H1 (cell line): ENCODE data around the gene KCNMB1. TPM values are rescaled to one million over a fixed set of nuclear protein-coding genes. Genes with fewer than 3 reads are reported as not detected.

Experiments used
- CTCF ChIA-PET: fragments of 300-600 bp; sonication (Branson Sonifier 250); formaldehyde crosslinking; loops from one replicate; lab custom pipeline; 2021; ENCODE audit not compliant: partially characterized antibody; lab: Charles Lee
- POLR2A ChIA-PET: fragments of 300-600 bp; sonication (Branson Sonifier 250); formaldehyde crosslinking; loops from one replicate; lab custom pipeline; 2021; ENCODE audit warnings: inconsistent platforms; ENCODE audit not compliant: partially characterized antibody; lab: Charles Lee
- DNase-seq, 2 experiments: peaks; one replicate each; pipeline versions ENCODE4 v3.0.0 to v3.0.0-alpha.2; 2010 to 2022; ENCODE audit warnings: low spot score in 2 of 2, low read depth in 1 of 2, mixed read lengths in 1 of 2
- FAIRE-seq: peaks from 2 replicates; lab custom pipeline; 2011; peaks lifted over from hg19 to GRCh38; lab: Jason Lieb, UNC
- H2AFZ ChIP-seq: 2 replicates; pipeline ENCODE4 v1.8.1; 2012; ENCODE audit warnings: low read length, inconsistent platforms
- H2AK5ac ChIP-seq: 2 replicates; pipeline ENCODE4 v1.6.1; 2013; ENCODE audit warnings: low read depth, low read length
- H2BK120ac ChIP-seq: replicated peaks from 2 replicates; pipeline ENCODE3; 2013; ENCODE audit warnings: low read depth, low read length, inconsistent platforms
- H2BK12ac ChIP-seq: 2 replicates; pipeline ENCODE4 v1.6.1; 2013; ENCODE audit warnings: low read depth, low read length
- H2BK15ac ChIP-seq: 2 replicates; pipeline ENCODE4 v1.6.1; 2013; ENCODE audit warnings: low read length
- H2BK20ac ChIP-seq: 2 replicates; pipeline ENCODE4 v1.6.1; 2013; ENCODE audit warnings: low read length
- H2BK5ac ChIP-seq: 2 replicates; pipeline ENCODE4 v1.6.1; 2013; ENCODE audit warnings: low read depth, low read length
- H3K14ac ChIP-seq: 2 replicates; pipeline ENCODE4 v1.6.1; 2013; ENCODE audit warnings: inconsistent platforms; ENCODE audit not compliant: insufficient read length
- H3K18ac ChIP-seq: 2 replicates; pipeline ENCODE4 v1.6.1; 2013; ENCODE audit warnings: low read length; ENCODE audit errors: extremely low read depth
- H3K23ac ChIP-seq: 2 replicates; pipeline ENCODE4 v1.6.1; 2013; ENCODE audit warnings: inconsistent platforms; ENCODE audit not compliant: insufficient read length
- H3K23me2 ChIP-seq: 2 replicates; pipeline ENCODE4 v1.6.1; 2013; ENCODE audit warnings: low read depth, low read length
- H3K27ac ChIP-seq: 2 replicates; pipeline ENCODE4 v1.6.1; 2011; ENCODE audit warnings: low read depth, low read length, inconsistent platforms
- H3K27me3 ChIP-seq, 4 experiments: replicated peaks in 1 of 4; 1 replicate in 1 of 4; 2 replicates in 3 of 4; pipeline versions ENCODE4 v1.6.1 to v1.8.1; 2011 to 2013; ENCODE audit warnings: low read length in 3 of 4, mild to moderate bottlenecking in 3 of 4, inconsistent platforms in 2 of 4, mixed read lengths in 2 of 4, moderate library complexity in 1 of 4; ENCODE audit not compliant: control insufficient read depth in 3 of 4, insufficient read depth in 3 of 4; ENCODE audit errors: extremely low read depth in 1 of 4
- H3K36me3 ChIP-seq, 4 experiments: 2 replicates each; pipeline versions ENCODE4 v1.6.1 to v1.8.1; 2011 to 2013; ENCODE audit warnings: mild to moderate bottlenecking in 4 of 4, low read length in 3 of 4, moderate library complexity in 2 of 4, control low read depth in 1 of 4, inconsistent platforms in 1 of 4; ENCODE audit not compliant: insufficient read depth in 4 of 4, control insufficient read depth in 2 of 4
- H3K4ac ChIP-seq: replicated peaks from 2 replicates; pipeline ENCODE3; 2013; ENCODE audit warnings: low read length, low read depth, mixed read lengths, inconsistent platforms; ENCODE audit not compliant: insufficient read length
- H3K4me1 ChIP-seq, 4 experiments: replicated peaks in 1 of 4; 1 replicate in 1 of 4; 2 replicates in 3 of 4; pipeline versions ENCODE4 v1.6.1 to v1.8.1; 2011 to 2013; ENCODE audit warnings: low read length in 3 of 4, inconsistent platforms in 2 of 4, mixed read lengths in 1 of 4; ENCODE audit not compliant: insufficient read depth in 4 of 4, control insufficient read depth in 3 of 4
- H3K4me2 ChIP-seq, 2 experiments: 2 replicates each; pipeline versions ENCODE4 v1.6.1 to v1.8.1; 2011 to 2013; ENCODE audit warnings: low read depth in 2 of 2, low read length in 2 of 2, control low read depth in 1 of 2, inconsistent platforms in 1 of 2, mild to moderate bottlenecking in 1 of 2; ENCODE audit not compliant: insufficient read depth in 1 of 2
- H3K4me3 ChIP-seq, 4 experiments: fragments of 200-600, 300-600 bp in 1 of 4; sonication (generic), shearing (Covaris generic), sonication (Bioruptor Twin) in 1 of 4; 2 replicates each; pipeline versions ENCODE4 v1.5.1 to v1.8.1; 2011 to 2016; ENCODE audit warnings: low read length in 4 of 4, low read depth in 3 of 4, control low read depth in 2 of 4, inconsistent platforms in 2 of 4, mild to moderate bottlenecking in 2 of 4, mixed read lengths in 1 of 4, moderate library complexity in 1 of 4; ENCODE audit not compliant: insufficient read depth in 2 of 4; ENCODE audit errors: extremely low read depth in 1 of 4
- H3K56ac ChIP-seq: replicated peaks from 2 replicates; pipeline ENCODE3; 2013; ENCODE audit warnings: low read depth, mild to moderate bottlenecking, mixed read lengths, low read length, inconsistent platforms; ENCODE audit not compliant: insufficient read length
- H3K79me1 ChIP-seq: 2 replicates; pipeline ENCODE4 v1.6.1; 2013; ENCODE audit warnings: low read depth, low read length, control low read depth
- H3K79me2 ChIP-seq, 2 experiments: 2 replicates each; pipeline versions ENCODE4 v1.6.1 to v1.8.1; 2012 to 2013; ENCODE audit warnings: low read length in 2 of 2, mild to moderate bottlenecking in 2 of 2, inconsistent platforms in 1 of 2; ENCODE audit not compliant: insufficient read depth in 2 of 2, control insufficient read depth in 1 of 2
- H3K9ac ChIP-seq, 4 experiments: replicated peaks in 1 of 4; 1 replicate in 1 of 4; 2 replicates in 3 of 4; pipeline versions ENCODE4 v1.6.1 to v1.8.1; 2011 to 2013; ENCODE audit warnings: low read depth in 3 of 4, low read length in 3 of 4, control low read depth in 2 of 4, mild to moderate bottlenecking in 2 of 4, moderate library complexity in 2 of 4, inconsistent platforms in 1 of 4; ENCODE audit errors: extremely low read depth in 1 of 4
- H3K9me3 ChIP-seq, 2 experiments: 2 replicates each; pipeline versions ENCODE4 v1.6.1 to v1.8.1; 2012 to 2013; ENCODE audit warnings: mild to moderate bottlenecking in 2 of 2, moderate library complexity in 2 of 2, control low read depth in 1 of 2, inconsistent platforms in 1 of 2, low read depth in 1 of 2, low read length in 1 of 2, mixed read lengths in 1 of 2; ENCODE audit not compliant: insufficient read depth in 2 of 2
- H4K20me1 ChIP-seq, 2 experiments: replicated peaks in 1 of 2; 2 replicates each; pipeline versions ENCODE3 to v1.8.1; 2011 to 2013; ENCODE audit warnings: inconsistent platforms in 2 of 2, low read length in 2 of 2, mild to moderate bottlenecking in 1 of 2; ENCODE audit not compliant: insufficient read depth in 2 of 2, control insufficient read depth in 1 of 2
- H4K5ac ChIP-seq: 2 replicates; pipeline ENCODE4 v1.6.1; 2013; ENCODE audit warnings: low read length, low read depth, mixed read lengths, inconsistent platforms; ENCODE audit not compliant: insufficient read length
- H4K8ac ChIP-seq: 2 replicates; pipeline ENCODE4 v1.8.0; 2013; ENCODE audit warnings: mild to moderate bottlenecking, moderate library complexity, low read length, inconsistent platforms; ENCODE audit not compliant: insufficient read depth; ENCODE audit errors: extremely low read depth
- H4K91ac ChIP-seq: replicated peaks from 2 replicates; pipeline ENCODE3; 2013; ENCODE audit warnings: low read length, mixed read lengths, inconsistent platforms; ENCODE audit not compliant: insufficient read length
- CBX5 ChIP-seq: fragments of 300-800, 300-1000 bp; sonication (generic); IDR thresholded peaks from 2 replicates; pipeline ENCODE4 v1.7.1; 2016; ENCODE audit warnings: antibody characterized with exemption, low read length, low read depth
- JUND ChIP-seq: IDR thresholded peaks from 2 replicates; pipeline ENCODE4 v1.6.1; 2011; ENCODE audit warnings: mild to moderate bottlenecking, improper control_type of control experiment, low read length
- POLR2AphosphoS5 ChIP-seq: IDR thresholded peaks from 2 replicates; pipeline ENCODE4 v1.6.1; 2011; ENCODE audit warnings: low read depth, low read length
- RXRA ChIP-seq: IDR thresholded peaks from 2 replicates; pipeline ENCODE4 v1.6.1; 2011; ENCODE audit warnings: low read depth, mild to moderate bottlenecking, low read length, moderate library complexity; ENCODE audit not compliant: insufficient read depth
- SAP30 ChIP-seq: fragments of 300-600 bp; sonication (generic); IDR thresholded peaks from 2 replicates; pipeline ENCODE4 v1.7.1; 2012; ENCODE audit warnings: low read length, moderate library complexity, mild to moderate bottlenecking, inconsistent platforms; ENCODE audit not compliant: insufficient read depth, insufficient replicate concordance
- SIN3A ChIP-seq, 2 experiments: IDR thresholded peaks in 1 of 2; conservative IDR thresholded peaks in 1 of 2; 2 replicates each; pipeline ENCODE4 v1.6.1; 2011 to 2012; ENCODE audit warnings: low read length in 2 of 2, improper control_type of control experiment in 1 of 2, low read depth in 1 of 2, mild to moderate bottlenecking in 1 of 2
- WGBS, 2 experiments: shearing (Covaris generic) in 1 of 2; methylation state at CpG; one replicate each; pipeline versions ENCODE4 v1.1.6 to v1.1.7; 2013 to 2015; ENCODE audit warnings: low lambda C conversion rate in 2 of 2, mixed read lengths in 2 of 2, inconsistent platforms in 1 of 2, low coverage in 1 of 2, missing lambda C conversion rate in 1 of 2; ENCODE audit not compliant: insufficient replicate concordance in 2 of 2, insufficient coverage in 1 of 2, insufficient read length in 1 of 2; ENCODE audit errors: extremely low coverage in 1 of 2, missing lambda C conversion rate in 1 of 2; 5-methylcytosine and 5-hydroxymethylcytosine counted together
- polyA plus RNA-seq, 7 experiments: library from polyadenylated mRNA; depleted of rRNA in 3 of 7; stranded (reverse) in 5 of 7; unstranded in 2 of 7; fragments of >200 nt in 5 of 7; fragments of 200-250 nt in 2 of 7; gene quantifications; 1 replicate in 5 of 7; 2 replicates in 1 of 7; 4 replicates in 1 of 7; pipeline versions ENCODE4 v1.2.1 to v1.2.3, GENCODE V29; 2011 to 2013; ENCODE audit warnings: missing spikeins in 2 of 7, mixed read lengths in 2 of 7
- total RNA-seq: library from RNA; stranded (reverse); fragmentation: NEBNext Ultra II Directional; extraction: Animal tissue kit (Norgen Biotek cat#: 25700); gene quantifications from 2 replicates; pipeline ENCODE4 v1.2.1, GENCODE V29; 2021
- TF ChIP-seq, protein P1 (sequence below): IDR thresholded peaks from 2 replicates; pipeline ENCODE4 v1.6.1; 2012; ENCODE audit warnings: inconsistent platforms
- TF ChIP-seq, protein P2 (sequence below): IDR thresholded peaks from 2 replicates; pipeline ENCODE4 v1.6.1; 2011; ENCODE audit warnings: low read length, improper control_type of control experiment
- TF ChIP-seq, protein P3 (sequence below), 3 experiments: IDR thresholded peaks; 1 replicate in 2 of 3; 2 replicates in 1 of 3; pipeline versions ENCODE4 v1.5.1 to v1.6.1; 2011; ENCODE audit warnings: low read length in 3 of 3, mild to moderate bottlenecking in 3 of 3, inconsistent platforms in 2 of 3, low read depth in 1 of 3, moderate library complexity in 1 of 3; ENCODE audit not compliant: insufficient read depth in 1 of 3; ENCODE audit errors: control extremely low read depth in 1 of 3

KCNMB1 gene
- total and polyA plus RNA-seq, 2 of the 8 experiments (the other 6 are each of a cell fraction or from before 2014, with no cell fraction given) = 0.08 to 0.19 TPM

GRCh38 chr5:170424629-170425028, 35.5 kb upstream of the KCNMB1 start:
- no peak overlapping the region for H2BK120ac ChIP-seq
- no peaks in the 10 kb centered on the region for H3K79me2 ChIP-seq
- H3K14ac ChIP-seq = no peak overlapping the region
- H3K79me1 ChIP-seq = no peaks in the 10 kb centered on the region
- H3K56ac ChIP-seq = no peak overlapping the region
- FAIRE-seq = no peak
- H4K8ac ChIP-seq = no peak overlapping the region
- ChIA-PET CTCF (interaction anchor here (0.7 to 10.8 kb wide), 23 partner anchors 8 to 269 kb away, joined by 3 to 151 read pairs (median 5); no protein-coding TSS in a partner anchor), POLR2A (interaction anchor here (0.6 kb wide), 1 partner anchor 67 kb away, joined by 3 read pairs; no protein-coding TSS in a partner anchor)
- no peak overlapping the region for H2BK5ac ChIP-seq
- no peak for DNase-seq
- H3K23ac ChIP-seq = no peak overlapping the region
- no peak overlapping the region for H2AK5ac ChIP-seq
- no peak overlapping the region for H4K91ac ChIP-seq
- no peaks in the 10 kb centered on the region for H4K20me1 ChIP-seq
- H3K4me3 ChIP-seq = no peak overlapping the region
- H3K27ac ChIP-seq = no peak overlapping the region
- no peaks in the 10 kb centered on the region for H3K23me2 ChIP-seq
- no peak overlapping the region for H3K18ac ChIP-seq
- no peak overlapping the region for H4K5ac ChIP-seq
- no peak overlapping the region for H3K4ac ChIP-seq
- H3K4me2 ChIP-seq = no peak overlapping the region
- H2BK20ac ChIP-seq = no peak overlapping the region
- no peaks in the 10 kb centered on the region for H3K27me3 ChIP-seq
- H3K36me3 ChIP-seq = no peaks in the 10 kb centered on the region
- H3K4me1 ChIP-seq = peaks cover 0 to 2% (median 0%) of the 10 kb centered on the region in 4 experiments; a peak in 2 of 7 replicates
- no peak overlapping the region for H3K9ac ChIP-seq
- H2BK12ac ChIP-seq = no peak overlapping the region
- no peak overlapping the region for H2AFZ ChIP-seq
- H2BK15ac ChIP-seq = no peak overlapping the region
- H3K9me3 ChIP-seq = no peaks in the 10 kb centered on the region
- 90% methylated on average over 4 of the region's 4 CpGs; no CpG with 5 or more reads in 1 of the 2 experiments for WGBS, 2 experiments
- TF ChIP-seq CBX5 (no peak), SAP30 (no peak), JUND (no peak), RXRA (no peak), SIN3A (conservative IDR thresholded peaks at IDR 0.05 in 1 of 2, IDR thresholded peaks at IDR 0.05 in 1 of 2; ENCODE audit: low read depth in 1 of 2, low read length in 2 of 2) (no peak), POLR2AphosphoS5 (no peak)
- TF ChIP-seq, protein P1, sequence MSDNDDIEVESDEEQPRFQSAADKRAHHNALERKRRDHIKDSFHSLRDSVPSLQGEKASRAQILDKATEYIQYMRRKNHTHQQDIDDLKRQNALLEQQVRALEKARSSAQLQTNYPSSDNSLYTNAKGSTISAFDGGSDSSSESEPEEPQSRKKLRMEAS = no peak
- TF ChIP-seq, protein P2, sequence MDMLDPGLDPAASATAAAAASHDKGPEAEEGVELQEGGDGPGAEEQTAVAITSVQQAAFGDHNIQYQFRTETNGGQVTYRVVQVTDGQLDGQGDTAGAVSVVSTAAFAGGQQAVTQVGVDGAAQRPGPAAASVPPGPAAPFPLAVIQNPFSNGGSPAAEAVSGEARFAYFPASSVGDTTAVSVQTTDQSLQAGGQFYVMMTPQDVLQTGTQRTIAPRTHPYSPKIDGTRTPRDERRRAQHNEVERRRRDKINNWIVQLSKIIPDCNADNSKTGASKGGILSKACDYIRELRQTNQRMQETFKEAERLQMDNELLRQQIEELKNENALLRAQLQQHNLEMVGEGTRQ = no peak
- TF ChIP-seq, protein P3, sequence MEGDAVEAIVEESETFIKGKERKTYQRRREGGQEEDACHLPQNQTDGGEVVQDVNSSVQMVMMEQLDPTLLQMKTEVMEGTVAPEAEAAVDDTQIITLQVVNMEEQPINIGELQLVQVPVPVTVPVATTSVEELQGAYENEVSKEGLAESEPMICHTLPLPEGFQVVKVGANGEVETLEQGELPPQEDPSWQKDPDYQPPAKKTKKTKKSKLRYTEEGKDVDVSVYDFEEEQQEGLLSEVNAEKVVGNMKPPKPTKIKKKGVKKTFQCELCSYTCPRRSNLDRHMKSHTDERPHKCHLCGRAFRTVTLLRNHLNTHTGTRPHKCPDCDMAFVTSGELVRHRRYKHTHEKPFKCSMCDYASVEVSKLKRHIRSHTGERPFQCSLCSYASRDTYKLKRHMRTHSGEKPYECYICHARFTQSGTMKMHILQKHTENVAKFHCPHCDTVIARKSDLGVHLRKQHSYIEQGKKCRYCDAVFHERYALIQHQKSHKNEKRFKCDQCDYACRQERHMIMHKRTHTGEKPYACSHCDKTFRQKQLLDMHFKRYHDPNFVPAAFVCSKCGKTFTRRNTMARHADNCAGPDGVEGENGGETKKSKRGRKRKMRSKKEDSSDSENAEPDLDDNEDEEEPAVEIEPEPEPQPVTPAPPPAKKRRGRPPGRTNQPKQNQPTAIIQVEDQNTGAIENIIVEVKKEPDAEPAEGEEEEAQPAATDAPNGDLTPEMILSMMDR (IDR thresholded peaks at IDR 0.05; ENCODE audit: control extremely low read depth in 1 of 3, insufficient read depth in 1 of 3, low read depth in 1 of 3, low read length in 3 of 3) = no peak
